GM18519 (cell line): ENCODE measurements around the gene PDE6D.

Source experiments
- ATAC-seq: cut with Tn5 transposase; IDR thresholded peaks from one replicate; pipeline ENCODE4 v1.9.1; 2021; ENCODE audit warnings: mild to moderate bottlenecking, moderate library complexity; ENCODE audit not compliant: unreplicated experiment, low FRiP score

The PDE6D gene

GRCh38 chr2:231780909-231781797, at the start of gene PDE6D:
Gene PDE6D (minus strand): TSS chr2:231781282. CDS start chr2:231781114, 168 bp downstream.
- ATAC-seq = peak; percentile 72

- no peak for ATAC-seq
Measured at GRCh38 chr2:231821908-231822307, 40.8 kb upstream of the PDE6D start.

- no peak for ATAC-seq
Measured at GRCh38 chr2:231820786-231821303, 39.8 kb upstream of the PDE6D start.

GRCh38 chr2:231819447-231820042, 38.5 kb upstream of the PDE6D start:
- no peak for ATAC-seq

DNA sequence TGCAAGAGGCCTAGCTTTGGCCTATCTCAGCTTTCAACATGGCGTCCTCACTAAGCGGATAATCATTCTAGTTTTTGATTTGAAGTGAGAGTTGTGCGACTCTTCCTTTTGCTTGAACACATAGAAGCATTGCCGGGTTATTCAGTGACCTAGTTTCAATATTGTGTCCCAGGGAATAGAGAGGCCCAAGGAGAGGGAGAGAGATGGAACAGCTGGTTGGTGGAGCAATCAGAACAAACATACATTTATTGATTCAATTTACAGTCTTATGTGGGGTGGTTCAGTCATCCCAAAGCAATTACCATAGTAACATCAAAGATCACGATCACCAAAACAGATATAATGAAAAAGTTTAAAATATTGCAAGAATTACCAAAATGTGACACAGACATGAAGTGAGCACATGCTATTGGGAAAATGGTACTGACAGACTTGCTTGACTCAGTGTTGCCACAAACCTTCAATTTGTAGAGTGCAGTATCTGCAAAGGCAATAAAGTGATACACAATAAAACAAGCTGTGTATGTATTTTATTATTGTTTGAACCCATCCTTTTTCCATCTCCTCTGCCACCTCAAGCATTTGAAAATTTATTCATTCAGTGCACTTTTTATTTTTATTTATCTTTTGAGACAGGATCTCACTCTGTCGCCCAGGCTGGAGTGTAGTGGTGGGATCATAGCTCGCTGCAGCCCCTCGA, 35.4 kb upstream of the PDE6D start:
- no peak for ATAC-seq

GRCh38 chr2:231810905-231811304, 29.8 kb upstream of the PDE6D start:
- ATAC-seq = no peak

DNA sequence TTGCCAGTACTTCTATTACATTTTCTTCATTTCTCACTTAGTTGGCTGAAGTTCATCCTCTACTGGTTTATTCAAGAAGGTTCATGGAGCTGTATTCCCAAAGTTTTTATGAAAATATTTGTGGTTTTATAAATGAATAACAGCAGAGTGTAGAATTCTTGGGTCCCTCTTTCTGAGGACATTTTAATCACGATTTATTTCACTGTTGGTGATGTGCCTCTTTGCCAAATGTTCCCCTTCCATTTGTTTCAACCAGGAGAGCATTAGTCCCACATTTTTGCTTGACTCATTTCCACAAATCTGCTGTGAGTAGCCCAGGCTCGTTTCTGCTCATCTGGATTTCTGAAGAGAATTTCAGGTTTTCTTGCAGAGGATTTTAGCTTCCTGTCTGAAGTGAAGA, 25.9 kb upstream of the PDE6D start:
- ATAC-seq = no peak

GRCh38 chr2:231803501-231804138, 22.5 kb upstream of the PDE6D start:
- no peak for ATAC-seq

DNA sequence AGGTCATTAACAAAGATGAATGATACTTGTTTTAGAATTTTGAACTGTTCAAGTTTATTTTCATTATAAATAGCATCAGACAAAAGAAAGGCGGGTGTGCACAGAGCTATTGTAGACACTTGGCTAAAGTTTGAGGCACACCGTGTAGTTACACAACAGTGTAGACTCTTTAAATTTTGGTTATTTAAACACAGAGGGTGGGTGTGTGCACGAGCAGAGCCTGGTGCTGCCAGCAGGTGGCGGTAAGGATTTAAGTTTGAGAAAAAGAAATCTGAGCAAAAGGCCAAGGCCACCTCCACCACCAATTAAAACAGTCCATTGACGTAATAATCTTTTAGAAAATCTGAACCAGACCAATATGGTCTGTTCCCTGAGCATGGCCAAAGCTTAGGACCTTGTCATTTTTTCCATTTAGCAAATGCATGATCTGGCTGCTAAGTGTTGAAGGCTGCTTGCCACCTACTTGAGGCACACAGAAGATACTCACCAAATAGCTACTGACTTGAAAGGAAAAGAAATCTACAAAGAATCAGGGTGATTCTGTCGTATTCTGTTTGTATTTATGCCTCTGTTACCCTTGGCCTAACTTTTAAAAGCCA, 19.5 kb upstream of the PDE6D start:
- ATAC-seq = no peak

GRCh38 chr2:231795525-231796327, 14.6 kb upstream of the PDE6D start:
- no peak for ATAC-seq

- no peak for ATAC-seq
Measured at GRCh38 chr2:231794383-231794782, 13.3 kb upstream of the PDE6D start.

DNA sequence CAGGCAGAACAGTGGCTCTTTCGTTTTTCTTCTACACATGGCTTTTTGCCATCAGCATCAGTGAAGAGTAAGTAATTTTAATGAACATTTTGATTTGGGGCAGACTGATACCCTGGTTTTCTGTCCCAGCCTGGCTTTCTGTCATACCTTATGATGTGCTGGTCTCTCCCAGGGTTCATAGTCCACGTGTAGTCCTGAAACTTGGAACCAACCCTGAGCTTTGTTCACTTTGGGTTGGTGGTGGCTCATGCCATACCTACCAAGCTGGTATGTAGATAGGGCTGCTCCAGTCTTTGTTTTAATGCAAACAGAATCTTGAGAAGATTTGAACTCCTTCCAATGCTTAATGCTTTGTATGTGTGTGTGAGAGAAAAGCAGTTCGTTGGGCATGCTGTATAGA, 10.0 kb upstream of the PDE6D start:
- no peak for ATAC-seq

- no peak for ATAC-seq
Measured at GRCh38 chr2:231786917-231787292, 5.8 kb upstream of the PDE6D start.

GRCh38 chr2:231786177-231786916, 5.3 kb upstream of the PDE6D start, which contains the start of gene COPS7B:
Gene COPS7B (plus strand): TSS chr2:231786445. CDS start chr2:231788571, 2,126 bp downstream.
- ATAC-seq = peak; percentile 46

DNA sequence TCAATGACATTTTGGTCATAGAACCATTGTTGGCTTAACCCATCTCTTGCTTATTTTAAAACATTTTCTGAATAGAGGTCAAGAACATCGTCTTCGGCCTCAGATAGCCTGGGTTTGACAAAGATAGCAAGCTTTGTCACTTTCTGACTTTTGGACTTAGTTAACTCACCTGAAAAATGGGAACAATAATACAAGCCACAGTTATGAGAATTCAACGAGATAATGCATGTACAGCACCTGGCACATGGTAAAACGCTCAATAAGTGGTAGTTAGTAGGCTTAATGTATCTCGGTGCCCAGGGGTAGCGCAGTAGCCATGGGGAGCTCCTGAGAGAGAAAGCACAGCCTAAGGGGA, 4.7 kb upstream of the PDE6D start:
- peak; percentile 1 for ATAC-seq

DNA sequence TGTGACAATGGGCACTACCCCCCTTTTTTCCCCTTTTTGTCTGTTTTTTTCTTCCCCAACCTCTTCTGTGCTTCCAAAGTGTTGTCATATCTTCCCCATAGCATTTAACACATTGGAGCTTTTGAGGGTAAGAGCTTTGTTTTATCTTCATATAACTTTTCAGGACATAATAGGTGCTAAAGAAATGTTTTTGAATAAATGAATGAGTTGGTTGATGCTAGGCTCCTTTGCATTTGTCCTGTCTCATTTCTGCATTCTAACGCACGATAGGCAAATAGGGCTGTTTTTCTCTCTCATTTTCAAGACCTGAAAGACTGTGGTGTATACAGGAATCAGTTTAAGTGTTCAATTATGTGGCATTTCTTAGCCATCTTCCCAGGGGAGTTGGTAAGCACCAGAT, 4.3 kb upstream of the PDE6D start:
- ATAC-seq = no peak

GRCh38 chr2:231781798-231782726, 980 bp upstream of the PDE6D start:
- ATAC-seq = no peak
